ELF-1 (cell line): Measurements from ENCODE around the gene PDS5B.
"Not testable (repeated sequence)": the region's sequence is repeated elsewhere in the genome, so short reads cannot be mapped to it uniquely, and the experiment has no call there.

Experiments used
- DNase-seq: peaks from one replicate; pipeline ENCODE4 v3.0.0-alpha.2; 2016; ENCODE audit warnings: low read depth, low spot score

The PDS5B gene

DNA sequence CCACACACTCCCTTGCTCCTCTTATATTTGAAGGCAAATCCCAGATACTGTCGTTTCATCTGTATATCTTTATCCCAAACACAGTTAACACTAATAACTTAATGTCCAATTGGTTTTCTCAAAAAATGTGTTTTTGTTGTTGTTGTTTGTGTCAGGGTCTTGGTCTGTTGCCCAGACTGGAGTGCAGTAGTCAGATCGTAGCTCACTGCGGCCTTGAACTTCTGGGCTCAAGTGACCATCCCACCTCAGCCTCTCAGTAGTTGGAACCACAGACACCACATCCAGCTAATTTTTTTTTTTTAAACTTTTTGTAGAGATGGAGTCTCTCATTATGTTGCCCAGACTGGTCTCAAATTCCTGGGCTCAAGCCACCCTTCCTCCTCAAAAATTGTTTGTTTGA lies 137.7 kb downstream of the PDS5B start:
- DNase-seq = no peak

DNA sequence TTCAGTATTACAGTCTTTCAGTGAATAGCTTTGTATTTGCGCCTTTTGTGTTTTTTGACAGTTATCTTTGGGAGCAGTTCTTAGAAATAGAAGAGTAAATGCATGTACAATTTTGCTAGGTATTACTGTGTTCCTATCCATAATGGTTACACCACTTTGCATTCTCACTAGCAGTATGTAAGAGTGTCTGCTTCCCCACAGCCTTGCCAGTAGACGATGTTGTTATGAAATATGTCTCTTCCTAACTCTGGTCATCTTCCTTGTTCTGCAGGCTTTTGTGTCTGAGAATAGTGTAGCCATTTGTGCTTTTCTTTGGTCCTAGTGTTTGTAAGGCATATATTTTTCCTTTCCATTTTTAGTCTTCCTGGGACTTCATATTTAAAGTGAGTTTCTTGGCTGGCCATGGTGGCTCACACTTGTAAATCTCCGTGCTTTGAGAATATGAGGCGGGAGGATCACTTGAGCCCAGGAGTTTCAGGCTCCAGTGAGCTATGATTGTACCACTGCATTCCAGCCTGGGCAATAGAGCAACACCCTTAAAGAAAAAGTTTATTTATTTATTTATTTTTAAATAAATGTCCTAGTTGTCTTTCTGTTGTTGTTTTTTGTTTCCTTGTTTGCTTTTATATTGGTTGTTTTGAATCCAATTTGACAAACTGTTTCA lies 140.3 kb downstream of the PDS5B start:
- no peak for DNase-seq

DNA sequence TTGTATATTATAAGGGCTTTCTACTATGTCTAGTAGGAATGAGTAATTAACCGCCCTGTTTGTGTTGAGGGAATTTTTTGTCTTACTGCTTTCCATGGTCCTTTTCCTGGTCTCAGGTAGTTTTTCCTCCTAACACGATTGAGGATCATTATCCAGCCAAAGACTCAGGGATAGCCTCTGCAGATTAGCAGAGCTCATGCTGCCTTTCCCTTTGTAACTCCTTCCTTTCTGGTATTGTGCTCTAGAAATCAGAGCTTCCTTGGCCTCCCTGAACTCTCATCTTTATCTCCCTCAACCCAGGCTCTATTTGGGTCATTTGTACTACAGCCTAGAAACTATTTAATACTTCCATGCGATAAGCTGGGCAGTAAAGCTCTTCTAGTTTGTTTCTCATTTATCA lies 142.1 kb downstream of the PDS5B start:
- DNase-seq = no peak

DNA sequence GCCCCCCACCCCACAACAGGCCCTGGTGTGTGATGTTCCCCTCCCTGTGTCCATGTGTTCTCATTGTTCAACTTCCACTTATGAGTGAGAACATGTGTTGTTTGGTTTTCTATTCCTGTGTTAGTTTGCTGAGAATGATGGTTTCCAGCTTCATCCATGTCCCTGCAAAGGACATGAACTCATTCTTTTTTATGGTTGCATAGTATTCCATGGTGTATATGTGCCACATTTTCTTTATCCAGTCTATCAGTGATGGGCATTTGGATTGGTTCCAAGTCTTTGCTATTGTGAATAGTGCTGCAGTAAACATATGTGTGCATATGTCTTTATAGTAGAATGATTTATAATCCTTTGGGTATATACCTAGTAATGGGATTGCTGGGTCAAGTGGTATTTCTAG lies 142.8 kb downstream of the PDS5B start:
- DNase-seq = not testable (repeated sequence)

DNA sequence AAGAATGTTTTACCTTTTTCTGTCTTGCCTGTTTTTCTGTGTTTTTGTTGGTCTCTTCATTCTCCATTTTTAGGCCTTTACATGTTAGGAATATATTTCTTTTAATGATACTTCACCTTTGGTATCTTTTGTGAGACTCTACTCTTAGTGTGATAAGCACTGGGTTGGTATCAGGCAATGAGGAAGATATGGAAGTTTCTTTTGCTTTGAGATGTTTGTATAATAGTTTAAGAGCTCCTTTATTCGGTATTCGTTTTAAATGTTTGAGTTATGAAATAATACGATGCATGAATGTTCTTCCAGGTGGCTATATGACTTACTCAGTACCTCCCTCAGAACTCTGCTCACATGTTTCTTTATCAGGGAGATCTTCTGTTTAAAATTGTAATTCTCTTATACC lies 144.8 kb downstream of the PDS5B start:
- DNase-seq = no peak

DNA sequence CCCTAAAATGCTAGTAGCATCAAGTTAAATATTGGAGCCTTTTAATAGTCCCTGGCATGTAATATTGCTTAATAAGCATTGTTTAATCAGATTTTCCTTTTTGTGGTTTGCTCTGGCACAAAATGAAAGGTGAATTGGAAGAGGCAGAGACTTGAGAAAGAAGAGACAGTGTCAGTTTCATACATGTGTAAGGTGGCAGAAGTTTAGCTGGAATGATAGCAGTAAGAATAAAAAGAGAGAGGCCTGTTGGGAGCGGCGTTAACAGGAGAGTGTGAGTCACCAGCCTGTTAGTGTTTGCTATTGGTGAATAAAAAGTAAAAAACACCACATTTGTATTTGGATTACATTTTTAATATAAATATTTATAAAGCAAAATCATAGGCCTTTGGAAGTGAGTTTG lies 145.3 kb downstream of the PDS5B start:
- DNase-seq = no peak

DNA sequence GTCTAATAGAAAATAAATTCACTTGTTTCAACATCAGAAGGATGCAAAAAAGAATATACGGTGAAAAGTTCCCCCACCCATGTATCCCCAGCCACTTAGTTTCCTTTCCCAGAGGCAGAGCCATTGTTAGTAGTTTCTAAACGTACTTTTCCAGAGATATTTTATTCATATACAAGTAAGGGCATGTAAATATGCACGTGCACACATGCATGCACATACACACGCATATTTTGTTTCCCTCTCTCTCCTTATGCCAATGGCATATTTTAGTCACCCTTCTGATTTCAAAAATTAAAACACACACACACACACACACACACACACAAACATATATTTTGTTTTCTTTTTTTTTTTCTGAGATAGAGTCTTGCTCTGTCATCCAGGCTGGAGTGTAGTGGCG lies 147.4 kb downstream of the PDS5B start:
- no peak for DNase-seq

DNA sequence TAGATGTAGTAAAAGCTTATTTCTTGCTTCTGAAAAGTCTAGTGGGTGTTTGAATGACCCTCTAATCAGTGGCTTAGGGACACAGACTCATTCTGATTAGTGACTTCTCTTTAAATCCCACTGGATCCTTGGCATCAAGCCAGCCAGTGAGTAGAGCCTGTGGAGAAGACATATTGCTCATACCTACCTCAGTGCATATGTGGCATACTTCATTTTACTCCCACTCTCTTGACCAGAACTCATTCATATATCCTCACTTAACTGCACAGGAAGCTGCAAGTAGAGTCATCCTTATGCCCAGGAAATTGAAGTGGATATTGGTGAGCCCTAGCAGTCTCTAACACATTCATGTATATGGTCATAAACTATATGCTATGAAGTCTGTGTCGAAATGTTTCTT lies 148.3 kb downstream of the PDS5B start:
- no peak for DNase-seq

DNA sequence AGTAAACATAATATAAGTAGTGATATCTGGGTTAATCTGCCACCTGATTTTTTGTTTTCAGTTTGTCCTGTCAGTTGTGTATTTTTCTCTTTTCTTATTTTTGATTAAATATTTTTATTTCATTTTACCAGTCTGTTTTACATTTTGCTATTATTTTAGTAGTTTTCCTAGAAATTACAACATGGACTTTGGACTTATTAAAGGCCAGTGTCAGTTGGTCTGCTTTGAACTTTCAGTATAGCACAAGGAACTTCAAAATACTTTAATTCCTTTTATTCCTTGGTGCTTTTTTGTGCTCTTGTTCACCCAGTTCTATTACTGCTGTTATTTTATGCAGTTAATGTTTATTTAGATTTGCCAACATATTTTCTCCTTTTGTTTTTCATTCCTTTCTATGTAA lies 149.6 kb downstream of the PDS5B start:
- no peak for DNase-seq

DNA sequence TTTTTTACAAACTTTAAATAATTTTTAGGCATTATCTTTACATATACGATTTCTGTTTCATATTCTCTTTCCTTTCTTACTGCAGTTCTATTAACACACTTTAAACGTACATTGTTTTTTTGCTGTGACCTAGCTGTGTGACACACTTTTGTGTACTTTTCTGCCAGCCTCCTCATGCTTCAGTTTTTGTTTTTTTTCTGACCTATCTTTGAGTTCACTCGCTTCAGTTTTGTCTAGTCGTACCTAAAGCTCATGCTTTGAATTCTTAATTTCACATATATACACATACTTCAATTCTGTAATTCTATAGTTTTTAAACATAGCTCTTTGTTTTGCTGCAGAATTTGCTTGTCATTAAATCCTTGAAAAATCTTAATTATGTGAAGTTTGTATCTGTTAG lies 150.4 kb downstream of the PDS5B start:
- no peak for DNase-seq

DNA sequence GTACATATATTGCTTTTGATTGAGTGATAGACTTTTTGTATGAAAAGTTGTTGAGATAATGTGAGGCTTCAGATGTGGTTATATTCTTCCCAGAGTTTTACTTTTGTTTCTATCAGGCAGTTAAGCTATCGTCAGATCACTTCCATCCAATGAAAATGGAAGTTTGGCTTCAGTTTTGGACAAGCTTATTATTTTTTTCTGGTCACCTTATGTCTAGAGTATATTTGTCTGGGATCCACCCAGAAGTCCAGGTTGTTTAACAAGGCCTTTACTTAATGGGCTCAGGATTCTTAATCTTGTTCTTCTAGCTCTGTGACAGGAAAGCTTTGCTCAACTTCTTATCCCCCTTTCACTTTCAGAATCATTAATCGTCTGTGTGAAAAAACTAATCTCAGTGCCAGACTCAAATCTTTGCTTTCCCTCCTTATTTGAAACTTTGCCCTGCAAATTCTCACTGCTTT lies 150.9 kb downstream of the PDS5B start:
- DNase-seq = no peak

DNA sequence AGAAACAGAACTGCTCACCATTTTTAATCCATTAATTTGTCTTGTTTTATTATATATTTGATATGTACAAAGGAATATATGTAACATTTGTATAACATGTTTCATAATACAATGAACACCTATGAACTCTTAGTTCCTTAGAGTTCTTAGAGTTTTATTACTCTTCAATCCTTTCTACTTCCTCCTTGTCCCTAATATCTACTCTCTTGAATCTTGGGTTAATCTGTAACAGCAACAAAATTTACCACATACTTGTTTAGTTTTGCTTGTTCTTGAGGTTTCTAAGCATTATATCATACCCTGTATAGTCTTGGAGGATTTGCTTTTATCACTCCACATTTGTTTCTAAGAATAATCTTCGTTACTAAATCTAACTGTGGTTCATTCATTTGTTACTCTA lies 151.4 kb downstream of the PDS5B start:
- DNase-seq = no peak

DNA sequence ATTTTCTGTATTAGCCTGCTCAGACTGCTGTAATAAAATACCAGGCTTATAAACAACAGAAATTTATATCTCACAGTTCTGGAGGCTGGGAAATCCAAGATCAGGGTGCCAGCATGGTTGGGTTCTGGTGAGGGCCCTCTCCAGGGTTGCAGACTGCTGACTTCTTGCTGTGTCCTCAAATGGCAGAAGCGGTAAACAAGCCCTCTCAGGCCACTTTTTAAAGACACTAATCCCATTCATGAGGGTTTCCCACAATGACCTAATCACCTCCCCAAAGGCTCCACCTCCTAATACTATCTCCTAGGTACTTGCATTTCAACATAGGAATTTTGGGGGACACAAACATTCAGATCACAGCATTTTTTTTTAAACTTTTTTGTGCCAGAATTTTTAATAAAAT lies 159.3 kb downstream of the PDS5B start:
- no peak for DNase-seq

DNA sequence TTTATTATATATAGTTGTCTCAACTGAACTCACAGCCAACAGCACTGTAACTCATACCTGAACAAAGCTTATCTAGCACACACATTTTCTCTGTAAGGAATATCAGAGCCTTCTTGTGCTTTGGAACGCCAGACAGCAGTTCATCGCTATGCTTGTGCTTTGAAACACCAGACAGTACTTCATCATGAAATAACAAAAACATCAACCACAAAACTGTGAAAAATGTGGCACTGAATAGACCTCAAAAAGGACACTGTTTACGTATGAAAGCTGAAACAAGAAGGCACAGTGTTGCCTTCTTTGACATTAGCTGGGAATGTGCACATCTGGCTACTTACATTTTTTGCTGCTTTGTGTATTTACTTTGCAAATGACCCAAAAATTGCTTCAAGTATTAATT lies 160.2 kb downstream of the PDS5B start:
- DNase-seq = no peak

DNA sequence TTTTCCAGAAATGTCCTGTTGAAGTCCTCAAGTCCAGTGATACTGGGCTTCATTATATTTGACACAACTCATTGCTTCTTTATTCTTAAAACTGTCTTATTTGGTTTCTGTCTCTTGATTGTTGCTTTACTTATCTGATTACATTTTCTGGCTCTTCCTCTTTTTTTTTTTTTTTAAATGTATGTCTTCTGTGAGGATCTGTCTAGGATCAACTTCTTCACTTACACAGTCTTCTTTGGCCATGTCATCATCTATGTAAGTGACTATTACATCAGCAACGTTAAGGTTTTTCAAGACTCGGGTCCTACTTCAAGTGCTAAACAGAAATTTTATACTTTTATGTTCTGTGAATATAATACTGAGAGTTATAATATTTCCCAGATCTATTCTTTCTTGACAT lies 162.1 kb downstream of the PDS5B start:
- DNase-seq = no peak

DNA sequence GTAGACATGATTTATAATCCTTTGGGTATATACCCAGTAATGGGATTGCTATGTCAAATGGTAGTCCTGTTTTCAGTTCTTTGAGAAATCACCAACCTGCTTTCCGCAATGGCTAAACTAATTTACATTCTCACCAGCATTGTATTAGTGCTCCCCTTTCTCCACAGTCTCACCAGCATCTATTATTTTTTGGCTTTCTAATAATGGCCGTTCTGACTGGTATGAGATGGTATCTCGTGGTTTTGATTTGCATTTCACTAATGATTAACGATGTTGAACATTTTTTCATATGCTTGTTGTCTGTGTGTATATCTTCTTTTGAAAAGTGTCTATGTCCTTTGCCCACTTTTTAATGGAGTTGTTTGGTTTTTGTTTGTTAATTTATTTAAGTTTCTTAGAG lies 165.1 kb downstream of the PDS5B start:
- DNase-seq = no peak

DNA sequence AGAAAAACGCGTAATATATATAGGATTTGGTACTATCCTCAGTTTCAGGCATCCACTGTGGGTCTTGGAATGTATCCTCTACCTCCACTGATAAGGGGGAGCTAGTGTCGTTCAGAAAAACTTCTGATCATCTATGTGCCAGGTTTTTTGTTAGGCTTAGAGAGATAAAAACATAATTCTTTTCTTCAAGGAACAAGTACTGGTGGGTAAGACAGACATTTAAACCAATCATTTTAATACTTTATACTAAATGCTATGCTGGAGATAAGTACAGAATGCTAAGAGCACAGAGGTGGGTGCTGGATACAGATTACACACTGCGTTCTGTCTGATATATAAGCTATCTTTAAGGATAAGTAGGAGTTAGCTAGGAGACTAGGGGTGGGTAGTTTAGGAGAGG lies 166.1 kb downstream of the PDS5B start:
- DNase-seq = no peak

DNA sequence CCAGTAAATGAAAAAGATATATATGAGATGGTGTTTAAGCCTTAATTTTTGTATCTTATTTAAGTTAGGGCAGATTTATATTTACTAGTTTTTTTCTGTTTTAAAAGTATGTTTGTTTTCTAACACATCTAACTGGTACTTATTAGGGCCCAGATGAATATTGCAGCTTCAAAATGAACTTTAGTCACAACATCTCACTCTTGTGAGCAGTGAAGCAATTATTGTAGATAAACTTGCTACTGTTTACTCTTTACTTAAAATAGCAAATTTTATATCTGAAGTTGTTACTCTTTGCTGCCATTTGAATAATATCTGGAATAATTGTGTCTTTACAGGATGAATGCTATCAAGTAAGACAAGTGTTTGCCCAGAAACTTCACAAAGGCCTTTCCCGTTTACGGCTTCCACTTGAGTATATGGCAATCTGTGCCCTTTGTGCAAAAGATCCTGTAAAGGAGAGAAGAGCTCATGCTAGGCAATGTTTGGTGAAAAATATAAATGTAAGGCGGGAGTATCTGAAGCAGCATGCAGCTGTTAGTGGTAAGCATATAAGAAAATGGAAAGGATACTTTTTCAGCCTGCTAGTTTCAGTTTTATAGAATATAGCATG lies 166.8 kb downstream of the PDS5B start:
- DNase-seq = no peak

DNA sequence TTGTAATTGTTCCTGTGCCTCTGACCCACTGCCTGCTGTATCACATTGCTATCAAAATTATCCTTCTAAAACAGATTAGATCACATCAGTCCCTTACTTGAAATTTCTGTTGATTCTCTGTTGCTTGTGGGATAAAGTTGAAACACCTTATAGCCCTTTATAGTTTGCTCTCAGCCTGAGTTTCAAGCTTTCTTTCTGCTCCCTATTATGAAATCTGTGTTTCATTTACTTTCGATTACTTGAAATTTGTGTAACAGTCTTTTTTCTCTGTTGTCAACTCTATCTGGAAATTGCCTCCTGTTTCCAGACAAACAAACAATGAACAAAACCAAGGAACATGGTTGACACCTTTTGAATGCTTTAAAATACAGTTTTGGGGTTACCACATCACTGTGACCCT lies 167.9 kb downstream of the PDS5B start:
- DNase-seq = no peak

DNA sequence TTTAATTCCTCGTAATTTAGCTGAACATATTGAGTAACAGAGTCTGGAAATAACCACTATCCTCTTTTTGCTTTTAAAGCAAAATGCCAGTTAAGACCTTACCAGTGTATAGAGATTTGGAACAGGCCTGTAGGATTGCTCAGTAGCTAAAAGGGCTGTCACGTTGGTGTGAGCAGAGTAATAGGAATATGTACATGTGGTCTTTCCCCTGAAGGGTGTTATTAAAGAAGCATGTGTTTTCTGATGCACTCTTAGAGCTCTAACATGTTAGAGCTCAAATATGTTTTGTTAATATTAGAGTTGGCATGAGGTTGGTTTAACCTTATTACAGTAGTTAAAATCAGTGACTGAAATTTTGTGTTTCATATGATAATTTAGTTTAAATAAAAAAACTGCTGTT lies 172.9 kb downstream of the PDS5B start:
- no peak for DNase-seq

DNA sequence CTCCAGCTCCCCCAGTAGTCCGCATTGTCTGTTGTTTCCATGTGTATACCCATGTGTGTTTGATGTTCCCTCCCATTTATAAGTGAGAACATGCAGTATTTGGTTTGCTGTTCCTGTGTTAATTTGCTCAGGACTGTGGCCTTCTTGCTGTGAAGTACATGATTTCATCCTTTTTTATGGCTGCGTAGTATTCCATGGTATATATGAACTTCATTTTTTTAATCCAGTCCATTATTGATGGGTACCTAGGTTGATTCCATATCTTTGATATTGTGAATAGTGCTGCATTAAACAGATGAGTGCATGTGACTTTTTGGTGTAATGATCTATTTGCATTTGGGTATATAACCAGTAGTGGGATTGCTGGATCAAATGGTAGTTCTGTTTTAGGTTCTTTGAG lies 175.2 kb downstream of the PDS5B start:
- no peak for DNase-seq

DNA sequence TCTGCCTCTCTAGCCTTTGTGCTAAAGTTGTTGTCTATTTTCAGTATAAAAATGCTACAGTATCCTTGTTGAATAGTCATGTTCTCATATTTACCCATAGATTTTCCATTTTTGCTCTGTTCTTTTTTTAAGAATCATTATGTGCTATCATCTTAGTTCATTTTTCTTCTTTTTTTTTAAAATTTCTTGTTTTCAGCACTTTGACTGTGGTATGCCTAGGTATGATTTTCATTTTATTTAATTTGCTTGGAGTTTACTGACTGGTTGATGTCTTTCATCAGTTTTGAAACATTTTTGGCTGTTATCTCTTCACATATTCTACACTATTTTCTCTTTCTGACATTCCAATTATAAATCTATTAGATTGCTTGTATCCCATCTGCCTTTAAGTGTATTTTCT lies 192.9 kb downstream of the PDS5B start:
- no peak for DNase-seq

DNA sequence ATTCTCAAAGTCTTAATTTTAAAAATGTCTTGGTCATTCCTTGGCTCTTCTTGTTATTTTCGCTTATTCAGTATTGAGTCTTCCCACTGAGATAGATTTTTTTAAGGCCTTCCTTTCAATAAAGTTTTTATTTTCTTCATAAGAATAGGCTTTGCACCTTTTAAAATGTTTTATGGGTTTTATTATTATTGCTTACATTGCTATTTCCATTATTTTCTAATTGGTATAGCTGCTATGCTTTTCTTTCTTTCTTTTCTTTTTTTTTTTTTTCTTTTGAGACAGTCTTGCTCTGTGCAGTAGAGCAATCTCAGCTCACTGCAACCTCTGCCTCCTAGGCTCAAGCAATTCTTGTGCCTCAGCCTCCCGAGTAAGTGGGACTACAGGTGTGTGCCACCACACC lies 195.7 kb downstream of the PDS5B start:
- no peak for DNase-seq

DNA sequence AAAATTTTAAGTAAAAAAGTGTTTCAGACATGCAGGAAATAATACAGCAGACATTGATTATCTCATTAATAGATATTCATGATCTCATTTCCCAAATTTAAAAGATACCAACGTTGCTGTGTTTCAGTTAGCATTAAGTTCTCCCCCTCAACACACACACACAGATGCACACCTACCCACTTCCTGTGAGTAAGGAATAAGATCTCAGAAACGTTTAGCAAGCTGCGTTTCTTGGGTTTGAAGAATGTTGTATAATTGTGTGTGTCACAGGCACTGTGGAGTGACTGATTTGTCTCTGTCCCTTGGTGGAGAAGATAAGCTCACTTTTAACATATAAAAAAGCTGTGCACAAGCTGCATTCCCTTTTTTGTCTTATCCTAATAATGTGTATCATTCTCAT lies 196.8 kb downstream of the PDS5B start:
- DNase-seq = no peak
